Lung (tissue), 12 donors: ENCODE data around the gene AKAP1. TPM values are rescaled to one million over a fixed set of nuclear protein-coding genes. Genes with fewer than 3 reads are reported as not detected.

Experiments used
- ATAC-seq: fragments of 200-7000 bp; cut with Tn5 transposase; one replicate; pipeline ENCODE4 v1.9.1; 2020; ENCODE audit warnings: moderate number of reproducible peaks; ENCODE audit not compliant: insufficient read depth, low FRiP score
- DNase-seq, 3 donors: peaks; one replicate each; pipeline ENCODE4 v3.0.0-alpha.2; 2013 to 2017
- H3K27ac ChIP-seq, 2 donors: one replicate each; pipeline ENCODE4 v1.5.1; 2013; ENCODE audit warnings: mild to moderate bottlenecking in 2 of 2, moderate library complexity in 2 of 2, control low read depth in 1 of 2, inconsistent platforms in 1 of 2, low read depth in 1 of 2, low read length in 1 of 2
- H3K27me3 ChIP-seq, 3 donors: one replicate each; pipeline ENCODE4 v1.5.1; 2013; ENCODE audit warnings: low read length in 2 of 3; ENCODE audit not compliant: control insufficient read depth in 3 of 3, insufficient read depth in 3 of 3
- H3K36me3 ChIP-seq, 4 donors: one replicate each; pipeline ENCODE4 v1.5.1; 2013; ENCODE audit warnings: low read length in 4 of 4, mild to moderate bottlenecking in 1 of 4, moderate library complexity in 1 of 4; ENCODE audit not compliant: control insufficient read depth in 4 of 4, insufficient read depth in 4 of 4
- H3K4me1 ChIP-seq, 5 donors: one replicate each; pipeline ENCODE4 v1.5.1; 2013; ENCODE audit warnings: low read length in 5 of 5, mild to moderate bottlenecking in 2 of 5, moderate library complexity in 1 of 5; ENCODE audit not compliant: control insufficient read depth in 5 of 5, insufficient read depth in 5 of 5
- H3K4me3 ChIP-seq: one replicate; pipeline ENCODE4 v1.5.1; 2013; ENCODE audit warnings: mild to moderate bottlenecking, control low read depth, moderate library complexity
- H3K9ac ChIP-seq, 2 donors: one replicate each; pipeline ENCODE4 v1.5.1; 2013; ENCODE audit warnings: low read length in 2 of 2, control low read depth in 1 of 2; ENCODE audit not compliant: insufficient read depth in 1 of 2
- H3K9me3 ChIP-seq, 4 donors: one replicate each; pipeline ENCODE4 v1.5.1; 2013; ENCODE audit warnings: low read length in 3 of 4, mild to moderate bottlenecking in 1 of 4, moderate library complexity in 1 of 4; ENCODE audit not compliant: control insufficient read depth in 4 of 4, insufficient read depth in 3 of 4
- CTCF ChIP-seq: IDR thresholded peaks from 2 replicates; pipeline ENCODE4 v1.5.1; 2012; ENCODE audit warnings: mild to moderate bottlenecking; ENCODE audit errors: control extremely low read depth, extremely low read depth
- WGBS, 2 donors: extraction: QIAGEN DNeasy Blood & Tissue Kit; methylation state at CpG; one replicate each; pipeline ENCODE4 v1.1.7; 2013; 5-methylcytosine and 5-hydroxymethylcytosine counted together
- polyA plus RNA-seq, 2 donors: library from polyadenylated mRNA; stranded (reverse); fragments of 200-250 nt; gene quantifications; one replicate each; pipeline ENCODE4 v1.2.1, GENCODE V29; 2013
- total RNA-seq, 2 donors: library from RNA; depleted of rRNA in 1 of 2; stranded (reverse); fragments of >200 nt in 1 of 2; gene quantifications; one replicate each; pipeline ENCODE4 v1.2.1, GENCODE V29; 2014 to 2021
- donor health status: control.
- donor health status: control.
- donor health status: Bipolar disorder and iron deficiency.
- donor health status: healthy.
- donor health status: DM: yes; HTN: yes; CAD: no.

AKAP1 gene
- total and polyA plus RNA-seq, 4 donors: 23.1 to 46.4 (median 29.8) TPM

GRCh38 chr17:57120814-57121213, 35.8 kb downstream of the AKAP1 start:
- Histone ChIP-seq H3K4me1 (peaks cover 0 to 13% (median 0%) of the 10 kb centered on the region in 5 donors), H3K9ac (no peak overlapping the region), H3K27me3 (no peaks in the 10 kb centered on the region), H3K36me3 (peaks cover 7 to 53% (median 26%) of the 10 kb centered on the region in 4 donors), H3K4me3 (no peak overlapping the region), H3K9me3 (no peaks in the 10 kb centered on the region), H3K27ac (no peak overlapping the region)
- TF ChIP-seq CTCF: no peak
- ATAC-seq (no peak), DNase-seq (no peak)

GRCh38 chr17:57121308-57122042, 36.4 kb downstream of the AKAP1 start:
- WGBS, 2 donors: 69 to 73% methylated on average over 12 of the region's 12 CpGs
- Histone ChIP-seq H3K36me3 (peaks cover 7 to 49% (median 24%) of the 10 kb centered on the region in 4 donors), H3K27me3 (no peaks in the 10 kb centered on the region), H3K27ac (no peak overlapping the region), H3K4me1 (peaks cover 0 to 13% (median 0%) of the 10 kb centered on the region in 5 donors), H3K9ac (no peak overlapping the region), H3K9me3 (no peaks in the 10 kb centered on the region), H3K4me3 (no peak overlapping the region)
- ATAC-seq: no peak
- no peak for TF ChIP-seq CTCF
- DNase-seq: peak; percentile 61 to 70 (median 67)

- Histone ChIP-seq H3K4me1 (peaks cover 0 to 13% (median 0%) of the 10 kb centered on the region in 5 donors), H3K9me3 (no peaks in the 10 kb centered on the region), H3K9ac (no peak overlapping the region), H3K27me3 (no peaks in the 10 kb centered on the region), H3K27ac (no peak overlapping the region), H3K4me3 (no peak overlapping the region), H3K36me3 (peaks cover 0 to 24% (median 9%) of the 10 kb centered on the region in 4 donors)
- 80 to 83% methylated on average over 4 of the region's 4 CpGs for WGBS, 2 donors
- DNase-seq: no peak
- TF ChIP-seq CTCF: no peak
- ATAC-seq: no peak
Measured at GRCh38 chr17:57124053-57124452, 39.0 kb downstream of the AKAP1 start.
